HG03066 (cell line): Measurements from ENCODE around the gene ACYP2.

Source experiments
- ATAC-seq: cut with Tn5 transposase; IDR thresholded peaks from one replicate; pipeline ENCODE4 v1.9.1; 2021; ENCODE audit warnings: low read depth; ENCODE audit not compliant: unreplicated experiment

ACYP2 gene

DNA sequence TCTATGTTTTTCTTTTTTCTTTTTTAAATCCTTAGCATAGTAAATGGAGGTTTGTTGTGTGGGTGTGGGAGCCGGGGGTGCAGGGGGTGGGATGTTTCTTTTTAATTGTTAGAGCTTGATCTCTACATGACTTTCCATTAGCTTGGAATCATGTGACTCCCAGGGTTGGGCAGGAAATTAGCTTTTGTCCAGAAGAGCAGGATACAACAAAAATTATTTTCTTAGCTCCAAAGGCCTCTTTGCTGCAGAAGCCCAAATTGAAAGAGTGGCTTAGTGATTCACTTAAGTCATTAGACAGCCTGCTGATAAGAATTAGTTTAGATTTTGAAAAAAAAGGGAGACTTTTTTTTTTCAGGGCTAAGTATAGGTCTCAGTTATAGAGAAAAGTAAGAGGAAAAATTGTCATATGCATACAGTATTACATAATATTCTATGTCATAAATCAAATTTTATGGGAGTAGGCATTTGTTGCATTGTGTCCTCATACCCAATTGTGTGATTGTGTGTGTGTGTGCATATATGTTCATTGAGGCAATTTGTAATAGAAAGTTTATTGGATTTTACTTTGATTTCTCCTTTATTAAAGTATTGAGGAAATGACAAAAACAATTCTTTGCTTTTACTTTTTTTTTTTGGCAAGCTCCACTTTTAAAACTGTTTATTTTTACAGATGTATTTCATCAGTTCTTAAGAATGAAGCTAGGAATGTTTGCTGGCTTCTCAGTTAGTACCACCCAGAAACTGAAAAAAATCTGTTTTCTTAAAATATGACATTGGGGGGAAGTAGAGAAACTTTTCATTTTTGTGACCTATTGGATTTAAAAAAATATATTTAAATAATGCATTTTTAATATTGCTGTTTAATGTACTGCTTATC, 93.2 kb downstream of the ACYP2 start:
- no peak for ATAC-seq

DNA sequence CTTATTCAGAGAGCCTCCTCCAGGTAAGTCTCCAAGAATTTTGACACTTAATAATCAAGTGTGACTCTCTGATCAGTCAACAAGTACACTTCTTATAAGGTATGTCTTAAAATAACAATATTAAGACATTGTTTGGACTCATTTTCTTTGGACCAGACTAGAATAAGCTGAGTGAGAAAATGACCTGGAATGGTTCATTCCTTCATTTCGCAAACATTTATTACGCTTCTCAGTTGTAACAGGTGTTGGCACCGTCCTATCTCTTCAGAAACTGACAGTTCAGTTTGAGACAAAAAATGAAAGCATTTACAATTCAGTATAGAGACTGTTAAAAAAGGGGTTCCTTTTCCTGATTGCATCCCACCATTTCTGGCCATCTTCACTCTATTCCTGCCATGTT, 94.0 kb downstream of the ACYP2 start:
- no peak for ATAC-seq

DNA sequence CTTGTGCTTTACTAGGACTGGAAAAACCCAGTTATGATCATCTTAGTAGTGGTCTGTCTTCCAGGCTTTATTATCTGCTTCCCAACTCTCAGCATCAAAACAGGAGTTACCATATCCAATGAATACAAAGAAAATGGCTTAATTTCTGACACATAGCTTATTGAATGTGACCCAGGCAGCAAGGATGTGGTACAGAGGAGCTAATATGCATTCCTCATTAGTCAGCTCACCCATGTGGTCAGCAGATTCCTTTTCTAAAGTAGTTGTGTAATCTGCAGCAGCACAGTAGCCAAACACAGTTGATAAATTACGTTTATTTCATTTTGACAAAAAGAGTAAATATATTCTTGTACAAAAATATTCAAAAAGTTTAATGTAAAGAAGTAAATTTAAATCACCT, 97.0 kb downstream of the ACYP2 start:
- ATAC-seq = no peak

DNA sequence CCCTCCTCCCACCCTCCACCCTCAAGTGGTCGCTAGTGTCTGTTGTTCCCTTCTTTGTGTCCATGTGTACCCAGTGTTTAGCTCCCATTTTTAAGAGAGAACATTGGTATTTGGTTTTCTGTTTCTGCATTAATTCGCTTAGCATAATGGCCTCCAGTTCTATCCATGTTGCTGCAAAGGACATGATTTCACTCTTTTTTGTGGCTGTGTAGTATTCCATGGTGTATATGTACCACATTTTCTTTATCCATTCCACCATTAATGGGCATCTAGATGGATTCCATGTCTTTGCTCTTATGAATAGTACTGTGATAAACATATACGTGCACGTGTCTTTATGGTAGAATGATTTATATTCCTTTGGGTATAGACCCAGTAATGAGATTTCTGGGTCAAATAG, 97.7 kb downstream of the ACYP2 start:
- ATAC-seq = no peak

GRCh38 chr2:54224997-54225396, 109.6 kb downstream of the ACYP2 start:
- ATAC-seq = no peak

- ATAC-seq = no peak
Measured at GRCh38 chr2:54226260-54226659, 110.8 kb downstream of the ACYP2 start.

DNA sequence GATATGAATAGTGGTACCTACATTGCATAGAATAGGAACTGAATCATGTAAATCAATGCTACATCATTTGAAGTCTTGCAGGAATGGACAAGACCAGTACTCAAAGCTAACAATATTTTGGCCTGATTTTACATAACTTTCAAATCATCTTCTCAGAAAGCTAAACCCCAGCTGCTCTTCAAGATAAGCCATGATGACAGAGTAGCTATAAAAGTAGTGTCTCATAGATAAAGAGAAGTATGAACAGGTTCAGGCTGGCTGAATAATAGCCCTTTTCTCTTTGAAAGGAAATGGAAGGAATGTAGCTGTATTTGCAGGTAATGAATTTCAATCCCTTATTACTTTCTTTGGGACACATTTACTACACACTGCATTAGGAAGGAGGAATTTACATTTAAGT, 112.4 kb downstream of the ACYP2 start:
- ATAC-seq = no peak

GRCh38 chr2:54228945-54229344, 113.5 kb downstream of the ACYP2 start:
- no peak for ATAC-seq

DNA sequence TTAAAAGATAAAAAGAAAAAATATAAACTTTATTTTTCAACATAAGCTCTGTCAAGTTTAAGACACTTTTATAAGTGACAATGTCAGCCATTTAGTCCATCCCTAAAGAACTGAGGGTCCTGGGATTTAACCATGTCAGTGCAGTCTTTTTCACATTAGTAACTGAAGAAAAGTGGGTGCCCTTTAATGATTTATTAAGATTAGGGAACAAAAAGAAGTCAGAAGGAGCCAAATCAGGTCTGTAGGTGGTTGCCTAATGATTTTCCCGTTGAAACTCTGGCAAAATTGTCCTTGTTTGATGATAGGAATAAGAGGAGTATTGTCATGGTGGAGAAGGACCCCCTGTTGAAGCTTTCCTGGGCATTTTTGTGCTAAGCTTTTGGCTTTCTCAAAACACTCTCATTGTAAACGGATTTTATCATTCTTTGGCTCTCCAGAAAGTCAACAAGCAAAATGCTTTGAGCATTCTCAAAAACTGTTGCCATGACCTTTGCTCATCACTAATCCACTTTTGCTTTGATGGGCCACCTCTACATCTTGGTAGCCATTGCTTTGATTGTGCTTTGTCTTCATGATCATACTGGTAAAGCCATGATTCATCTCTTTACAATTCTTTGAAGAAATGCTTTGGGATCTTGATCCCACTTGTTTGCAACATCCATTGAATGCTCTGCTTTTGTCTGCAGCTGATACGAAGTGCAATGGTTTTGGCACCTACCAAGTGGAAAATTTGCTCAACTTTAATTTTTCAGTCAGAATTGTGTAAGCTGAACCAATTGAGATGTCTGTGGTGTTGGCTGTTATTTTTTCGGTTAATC, 118.6 kb downstream of the ACYP2 start:
- ATAC-seq = no peak

GRCh38 chr2:54237428-54237827, 122.0 kb downstream of the ACYP2 start:
- no peak for ATAC-seq

GRCh38 chr2:54239427-54239826, 124.0 kb downstream of the ACYP2 start:
- no peak for ATAC-seq

- no peak for ATAC-seq
Measured at GRCh38 chr2:54240515-54241469, 125.4 kb downstream of the ACYP2 start.

DNA sequence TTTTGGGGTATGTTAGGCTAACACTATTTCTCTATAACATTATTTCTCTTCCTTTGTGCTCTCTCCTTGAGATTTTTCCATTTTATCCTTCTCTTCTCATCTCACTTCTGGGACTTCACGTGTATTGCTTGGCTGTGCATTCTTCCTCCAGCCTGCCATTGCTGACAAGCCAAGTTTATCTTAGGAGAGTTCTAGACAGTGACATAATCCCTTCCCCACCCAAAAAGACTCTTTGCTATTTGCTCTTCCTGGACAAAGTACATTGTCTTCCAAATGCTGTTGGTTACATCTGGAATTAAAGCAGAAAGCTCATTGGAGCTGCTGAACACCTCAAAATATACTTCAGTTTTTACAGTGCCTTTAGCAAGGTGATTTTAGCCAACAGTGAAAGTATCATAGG, 131.7 kb downstream of the ACYP2 start:
- no peak for ATAC-seq

DNA sequence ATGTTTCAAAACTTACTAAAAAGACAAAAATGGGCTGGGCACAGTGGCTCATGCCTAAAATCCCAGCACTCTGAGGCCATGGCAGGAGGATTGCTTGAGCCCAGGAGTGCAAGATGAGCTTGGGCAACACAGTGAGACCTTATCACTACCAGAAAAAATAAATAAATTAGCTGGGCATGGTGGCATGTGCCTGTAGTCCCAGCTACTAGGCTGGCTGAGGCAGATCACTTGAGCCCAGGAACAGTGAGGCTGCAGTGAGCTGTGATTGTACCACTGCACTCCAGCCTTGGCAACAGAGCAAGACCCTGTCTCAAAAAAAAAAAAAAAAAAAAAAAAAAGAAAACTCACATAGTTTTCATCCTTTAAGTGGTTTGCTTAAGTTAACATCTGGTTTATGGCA, 134.2 kb downstream of the ACYP2 start:
- no peak for ATAC-seq

GRCh38 chr2:54254180-54254579, 138.8 kb downstream of the ACYP2 start:
- no peak for ATAC-seq

- no peak for ATAC-seq
Measured at GRCh38 chr2:54255230-54256090, 140.0 kb downstream of the ACYP2 start.

DNA sequence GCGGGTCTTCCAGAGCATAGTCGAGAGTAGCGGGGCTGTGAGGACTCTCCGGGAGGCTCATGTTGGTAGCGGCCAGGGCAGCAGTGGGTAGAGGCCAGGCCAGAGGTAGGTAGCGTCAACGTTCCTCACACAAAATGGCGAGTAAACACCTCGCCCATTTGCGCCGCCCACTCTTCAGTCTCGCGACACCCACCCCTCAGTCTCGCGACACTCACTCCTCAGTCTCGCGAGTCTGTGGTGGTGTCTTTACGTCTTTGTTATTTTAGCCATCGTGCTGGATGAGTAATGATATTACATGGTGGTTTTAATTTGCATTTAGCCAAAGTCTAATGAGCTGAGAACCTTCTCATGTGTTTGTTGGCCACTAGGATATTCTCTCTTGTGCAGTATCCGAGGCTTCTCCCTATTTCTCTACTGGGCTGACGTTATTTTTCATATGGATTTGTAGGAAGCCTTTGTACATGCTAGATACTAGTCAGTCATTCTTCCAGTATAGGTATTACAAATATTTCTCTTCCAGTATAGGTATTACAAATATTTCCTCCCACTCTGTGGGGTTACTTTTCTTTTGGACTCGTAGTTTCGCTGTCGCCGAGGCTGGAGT, 140.8 kb downstream of the ACYP2 start, which contains the start of gene TSPYL6:
TSS of gene TSPYL6 (minus strand) at position 139 of the 604 bp plus-strand sequence. CDS start at position 61, 78 bp downstream.
- no peak for ATAC-seq

GRCh38 chr2:54258166-54258565, 142.8 kb downstream of the ACYP2 start:
- ATAC-seq = no peak
